NCI-H2196 (cell line): ENCODE measurements around the gene FOXO4.
A peak's percentile ranks its signal among the peaks of the same experiment; 100 is the strongest.
"Not testable (repeated sequence)": the region's sequence is repeated elsewhere in the genome, so short reads cannot be mapped to it uniquely, and the experiment has no call there.

Experiments
- DNase-seq: peaks from one replicate; lab custom pipeline; 2025; ENCODE audit not compliant: unreplicated experiment; lab: John Stamatoyannopoulos, UW

FOXO4 gene, protein sequence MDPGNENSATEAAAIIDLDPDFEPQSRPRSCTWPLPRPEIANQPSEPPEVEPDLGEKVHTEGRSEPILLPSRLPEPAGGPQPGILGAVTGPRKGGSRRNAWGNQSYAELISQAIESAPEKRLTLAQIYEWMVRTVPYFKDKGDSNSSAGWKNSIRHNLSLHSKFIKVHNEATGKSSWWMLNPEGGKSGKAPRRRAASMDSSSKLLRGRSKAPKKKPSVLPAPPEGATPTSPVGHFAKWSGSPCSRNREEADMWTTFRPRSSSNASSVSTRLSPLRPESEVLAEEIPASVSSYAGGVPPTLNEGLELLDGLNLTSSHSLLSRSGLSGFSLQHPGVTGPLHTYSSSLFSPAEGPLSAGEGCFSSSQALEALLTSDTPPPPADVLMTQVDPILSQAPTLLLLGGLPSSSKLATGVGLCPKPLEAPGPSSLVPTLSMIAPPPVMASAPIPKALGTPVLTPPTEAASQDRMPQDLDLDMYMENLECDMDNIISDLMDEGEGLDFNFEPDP

DNA sequence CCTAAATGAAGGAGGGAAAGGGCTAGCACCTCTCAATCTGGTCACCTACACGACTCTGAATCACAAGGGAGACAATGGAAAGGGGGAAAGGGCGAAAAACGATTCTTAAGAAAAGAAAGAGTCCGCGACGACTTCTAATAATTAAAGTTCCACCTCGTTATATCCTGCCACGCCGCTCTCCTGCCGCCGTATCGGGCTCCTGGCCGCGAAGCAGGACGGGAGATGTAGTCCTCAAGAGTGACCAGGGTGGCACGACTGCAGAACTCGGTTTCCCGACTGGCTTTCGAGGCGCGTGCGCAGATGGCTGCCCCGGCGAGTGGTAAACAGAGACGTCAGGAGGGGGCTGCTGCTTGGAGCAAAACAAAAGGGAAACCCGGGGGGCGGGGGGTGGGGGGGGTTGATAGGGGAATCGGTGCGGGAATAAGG lies at the start of gene FOXO4:
Gene FOXO4 (plus strand): TSS at position 297 of the 426 bp plus-strand sequence. CDS start 678 bp downstream, outside the sequence.
- peak; percentile 71 for DNase-seq

DNA sequence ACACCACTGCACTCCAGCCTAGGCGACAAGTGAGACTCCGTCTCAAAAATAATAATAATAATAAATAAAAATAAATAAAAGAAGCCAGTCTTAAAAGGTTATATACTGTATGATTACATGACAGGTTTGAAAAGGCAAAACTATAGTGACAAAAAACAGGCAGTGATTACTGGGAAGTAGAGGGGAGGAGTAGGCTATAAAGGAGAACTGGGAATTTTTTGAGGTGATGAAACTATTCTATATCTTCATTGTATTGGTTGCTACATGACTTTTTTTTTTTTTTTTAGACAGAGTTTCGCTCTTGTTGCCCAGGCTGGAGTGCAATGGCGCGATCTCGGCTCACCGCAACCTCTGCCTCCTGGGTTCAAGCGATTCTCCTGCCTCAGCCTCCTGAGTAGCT lies 47.8 kb upstream of the FOXO4 start:
- not testable (repeated sequence) for DNase-seq

GRCh38 chrX:71052721-71053120 lies 42.9 kb upstream of the FOXO4 start:
- DNase-seq, result no peak

DNA sequence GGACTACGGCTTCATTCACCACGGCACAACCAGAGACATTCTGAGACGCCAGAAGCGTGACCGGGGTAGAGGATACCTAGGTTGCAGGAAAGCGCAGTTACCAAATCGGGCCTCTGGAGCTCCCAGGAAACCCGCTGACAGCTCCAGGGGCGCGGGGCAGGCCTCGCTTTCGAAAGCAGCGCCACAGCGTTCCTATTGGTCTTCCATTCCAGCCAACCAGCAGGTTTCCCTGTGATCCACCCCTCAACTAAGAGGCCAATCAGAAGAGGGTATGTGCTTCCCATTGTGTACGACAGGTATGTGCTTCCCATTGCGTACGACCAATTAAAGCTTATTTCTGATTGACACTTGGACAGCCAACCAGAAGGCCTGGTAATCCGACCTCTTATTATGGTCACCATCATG lies 42.4 kb upstream of the FOXO4 start:
- DNase-seq, result no peak

DNA sequence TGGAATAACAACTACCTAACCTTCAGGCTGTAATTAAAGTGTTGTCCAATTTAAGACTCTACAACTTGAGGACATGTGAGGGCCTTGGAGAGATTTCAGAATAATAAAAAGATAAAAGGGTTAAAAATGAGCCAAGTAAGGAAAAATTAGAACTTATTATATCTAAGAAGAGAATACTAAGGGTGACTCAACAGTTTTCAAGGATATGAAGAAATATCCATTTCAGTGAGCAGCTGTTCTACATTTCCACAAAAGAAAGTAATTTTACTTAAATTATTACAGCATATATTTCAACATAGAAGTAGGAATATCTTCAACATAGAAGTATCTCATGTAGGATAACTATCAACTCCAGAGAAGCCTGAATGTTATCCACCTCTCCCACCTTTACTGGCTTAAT lies 38.8 kb upstream of the FOXO4 start:
- no peak for DNase-seq

DNA sequence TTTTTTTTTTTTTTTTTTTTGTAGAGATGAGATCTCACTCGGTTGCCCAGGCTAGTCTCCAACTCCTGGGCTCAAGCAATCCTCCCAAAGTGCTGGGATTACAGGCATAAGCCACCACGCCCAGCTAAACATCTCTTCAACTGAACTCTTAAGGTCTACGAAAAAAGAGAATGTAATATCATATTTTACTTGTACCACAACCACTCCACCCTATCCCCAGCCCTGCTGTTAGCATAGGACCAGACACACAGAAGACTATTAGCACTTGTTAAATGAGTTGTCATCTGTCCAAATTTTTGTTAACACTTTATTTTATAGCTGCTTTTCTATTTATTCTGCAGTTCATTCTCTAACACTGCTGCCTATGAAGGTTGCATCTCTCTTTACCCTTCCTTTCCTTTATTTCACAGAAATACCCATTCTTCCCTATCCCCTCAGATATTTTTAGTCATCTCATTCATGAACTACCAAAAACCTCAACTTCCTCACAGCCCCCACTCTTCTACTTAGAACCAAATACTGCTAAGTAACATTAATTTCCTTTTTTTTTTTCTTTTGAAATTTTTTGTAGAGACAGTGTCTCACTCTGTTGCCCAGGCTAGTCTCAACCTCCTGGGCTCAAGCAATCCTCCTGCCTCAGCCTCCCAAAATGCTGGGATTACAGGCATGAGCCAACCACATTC lies 37.7 kb upstream of the FOXO4 start:
- no peak for DNase-seq

- no peak for DNase-seq
Measured at GRCh38 chrX:71060127-71060526, 35.5 kb upstream of the FOXO4 start.

GRCh38 chrX:71067089-71067488 lies 28.6 kb upstream of the FOXO4 start:
- no peak for DNase-seq

DNA sequence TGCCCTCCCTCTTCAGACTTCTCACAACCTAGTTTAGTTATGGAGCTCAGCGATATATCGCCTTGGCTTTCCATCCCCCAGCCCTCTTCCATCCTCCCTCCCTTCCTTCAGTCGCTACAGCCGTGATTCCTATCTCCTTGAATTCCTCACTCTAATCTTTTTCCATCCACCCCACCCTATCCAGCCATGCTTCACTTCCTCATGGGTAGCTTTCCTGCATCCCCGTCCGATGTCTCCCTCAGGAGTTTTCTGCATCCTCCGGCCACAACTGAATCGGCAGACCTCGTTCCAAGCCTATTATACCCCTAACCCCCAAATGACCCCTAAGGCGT lies 28.0 kb upstream of the FOXO4 start:
- no peak for DNase-seq

DNA sequence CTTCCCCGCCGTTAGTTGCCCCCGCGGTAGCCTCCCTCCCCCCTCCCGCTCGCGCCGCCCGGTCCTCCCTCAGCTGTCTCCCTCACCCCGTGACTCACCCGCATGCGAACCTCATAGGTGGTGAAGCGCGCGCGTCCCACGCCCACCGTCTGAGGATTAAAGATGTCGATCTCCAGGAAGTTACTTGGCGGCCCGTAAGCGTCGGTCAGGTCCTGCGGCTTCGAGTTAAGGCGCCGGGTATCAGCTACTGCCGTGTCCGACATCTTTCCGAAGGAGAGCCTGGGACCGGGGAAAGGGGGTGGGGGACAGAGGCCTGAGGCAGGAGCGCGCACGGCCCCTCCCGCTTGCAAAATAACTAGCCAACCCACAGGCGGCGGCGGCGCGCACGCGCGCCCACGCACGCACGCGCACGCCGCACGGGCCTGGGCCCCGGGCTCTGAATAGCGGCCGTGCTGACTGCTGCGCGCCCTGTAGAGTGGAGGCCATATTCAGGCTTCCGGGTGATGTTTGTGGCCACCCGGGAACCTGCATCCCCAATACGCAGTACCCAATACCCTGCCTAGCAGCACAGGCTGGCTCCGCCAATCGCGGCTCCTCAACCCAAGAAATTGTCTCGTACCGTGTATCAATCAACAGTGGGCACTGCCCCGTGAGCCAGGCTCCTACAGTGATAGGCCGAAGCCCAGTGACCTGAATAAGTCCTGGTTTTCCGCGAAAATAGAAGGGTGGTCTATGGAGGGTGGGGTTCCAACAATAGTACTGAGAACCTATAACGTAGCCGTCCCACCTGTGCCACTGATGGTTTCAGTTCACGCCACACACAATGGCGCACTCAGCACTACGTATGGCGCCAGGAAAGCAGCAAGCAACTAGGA lies 27.4 kb upstream of the FOXO4 start, which contains the start of gene SNX12:
Gene SNX12 (minus strand): TSS at position 291 of the 875 bp plus-strand sequence. CDS start 28 bp downstream, at position 263.
- DNase-seq, result peak; percentile 81

DNA sequence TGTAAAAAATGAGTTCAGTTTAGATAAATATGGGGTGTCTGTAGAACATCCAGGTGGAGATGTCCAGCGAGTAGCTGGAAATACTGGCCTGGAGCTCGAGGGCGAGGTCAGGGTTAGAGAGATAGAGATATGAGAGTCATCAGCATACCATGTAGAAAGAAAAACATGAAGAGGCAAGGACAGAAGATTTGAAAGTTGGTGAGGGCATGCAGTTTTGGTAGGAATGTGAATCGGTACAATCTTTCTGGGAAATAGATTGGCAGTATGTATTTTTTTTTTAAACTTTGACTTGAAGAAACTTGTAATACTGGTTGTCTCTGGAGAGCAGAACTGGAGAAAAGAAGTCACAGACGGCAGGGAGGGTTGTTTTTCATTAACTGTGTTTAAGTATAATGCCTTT lies 25.1 kb upstream of the FOXO4 start:
- no peak for DNase-seq

DNA sequence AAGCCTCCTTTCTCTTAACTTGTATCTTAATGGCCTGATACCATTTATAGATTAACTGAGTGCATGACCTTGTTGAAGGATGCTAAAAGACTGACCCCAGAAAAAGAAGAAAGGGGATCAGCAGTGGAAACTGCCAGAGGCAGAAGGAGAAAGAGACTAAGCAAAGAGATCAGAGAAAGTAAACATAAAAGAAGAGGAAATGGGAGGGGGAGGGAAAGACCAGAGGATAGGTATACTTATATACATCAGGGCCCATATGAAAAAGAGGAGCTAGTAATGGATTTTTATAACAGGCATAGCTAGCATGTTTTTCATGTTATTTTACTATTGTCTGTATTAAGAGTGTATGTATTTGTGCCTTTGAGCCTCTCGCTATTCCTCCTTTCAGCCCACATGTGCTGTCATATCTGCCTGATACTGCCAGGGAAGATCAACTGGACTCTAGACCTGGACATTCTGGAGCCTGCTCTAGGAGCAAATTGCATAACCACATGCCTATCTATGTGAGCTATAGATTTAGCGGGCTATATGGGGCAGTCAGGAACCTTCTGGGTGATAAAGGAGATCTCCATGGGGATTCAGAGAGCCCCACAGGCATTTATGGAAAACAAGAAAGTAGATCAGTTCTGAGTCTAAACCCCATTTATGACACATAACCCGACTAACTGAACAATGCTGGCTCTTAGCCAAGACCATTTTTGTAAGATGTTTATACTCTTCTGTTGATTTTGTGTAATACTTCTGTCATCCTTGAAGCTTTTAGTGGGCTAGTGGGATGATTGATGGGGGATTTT lies 14.1 kb upstream of the FOXO4 start:
- DNase-seq, result no peak

GRCh38 chrX:71082124-71082647 lies 13.5 kb upstream of the FOXO4 start:
- DNase-seq, result no peak

DNA sequence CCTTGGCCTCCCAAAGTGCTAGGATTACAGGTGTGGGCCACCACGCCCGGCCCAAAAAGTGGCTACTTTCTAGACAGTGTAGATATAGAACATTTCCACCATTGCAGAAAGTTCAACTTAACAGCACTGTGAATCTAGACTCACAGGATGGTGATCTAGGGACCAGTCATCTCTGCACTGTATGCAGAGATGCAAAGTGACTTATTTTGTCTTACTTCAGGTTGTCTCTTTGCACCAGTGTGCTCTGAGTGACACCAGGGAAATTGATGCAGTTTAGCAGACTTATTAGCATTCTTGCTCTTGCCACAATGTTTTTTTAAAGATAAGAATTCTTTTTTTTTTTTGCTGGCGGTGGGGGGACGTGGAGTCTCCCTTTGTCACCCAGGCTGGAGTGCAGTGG lies 12.8 kb upstream of the FOXO4 start:
- no peak for DNase-seq

DNA sequence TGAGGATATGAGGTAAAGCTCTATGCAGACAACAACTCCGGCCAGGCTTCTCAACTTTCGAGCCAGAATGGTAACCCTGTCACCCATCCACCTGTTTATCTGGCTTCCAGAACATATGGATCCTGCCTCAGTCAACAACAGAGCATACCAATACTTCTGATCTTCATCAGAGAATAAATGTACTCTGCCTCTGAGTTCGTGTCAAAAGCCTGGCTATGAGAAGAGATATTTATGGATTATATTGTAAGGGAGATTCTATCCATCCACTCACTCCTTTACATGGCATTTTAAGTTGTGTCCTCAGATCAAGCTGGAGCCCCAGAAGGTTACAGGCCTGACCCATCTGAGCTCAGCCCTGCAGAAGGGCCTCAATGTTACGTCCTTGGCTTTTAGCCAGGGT lies 9.8 kb upstream of the FOXO4 start:
- no peak for DNase-seq

DNA sequence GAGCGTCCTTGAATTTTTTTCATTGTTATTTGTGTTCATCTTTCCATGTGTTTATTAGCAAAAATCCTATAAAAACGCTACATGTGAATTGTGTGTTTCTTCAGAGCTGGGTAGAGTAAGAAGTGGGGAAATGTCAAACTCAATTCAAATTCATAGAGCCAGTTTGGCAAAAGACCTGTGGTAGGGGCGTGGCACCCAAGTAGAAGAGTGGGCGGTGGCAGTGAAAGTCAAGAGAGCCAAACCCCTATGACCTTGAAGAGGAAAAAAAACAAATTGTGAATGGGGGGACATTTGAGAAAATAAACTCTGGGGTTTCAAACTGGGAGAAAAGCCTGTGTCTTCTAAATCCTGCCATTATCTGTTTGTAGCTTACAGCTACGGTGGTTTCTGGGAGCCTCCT lies 4.4 kb upstream of the FOXO4 start:
- DNase-seq, result no peak

- no peak for DNase-seq
Measured at GRCh38 chrX:71095033-71095432, 618 bp upstream of the FOXO4 start.

DNA sequence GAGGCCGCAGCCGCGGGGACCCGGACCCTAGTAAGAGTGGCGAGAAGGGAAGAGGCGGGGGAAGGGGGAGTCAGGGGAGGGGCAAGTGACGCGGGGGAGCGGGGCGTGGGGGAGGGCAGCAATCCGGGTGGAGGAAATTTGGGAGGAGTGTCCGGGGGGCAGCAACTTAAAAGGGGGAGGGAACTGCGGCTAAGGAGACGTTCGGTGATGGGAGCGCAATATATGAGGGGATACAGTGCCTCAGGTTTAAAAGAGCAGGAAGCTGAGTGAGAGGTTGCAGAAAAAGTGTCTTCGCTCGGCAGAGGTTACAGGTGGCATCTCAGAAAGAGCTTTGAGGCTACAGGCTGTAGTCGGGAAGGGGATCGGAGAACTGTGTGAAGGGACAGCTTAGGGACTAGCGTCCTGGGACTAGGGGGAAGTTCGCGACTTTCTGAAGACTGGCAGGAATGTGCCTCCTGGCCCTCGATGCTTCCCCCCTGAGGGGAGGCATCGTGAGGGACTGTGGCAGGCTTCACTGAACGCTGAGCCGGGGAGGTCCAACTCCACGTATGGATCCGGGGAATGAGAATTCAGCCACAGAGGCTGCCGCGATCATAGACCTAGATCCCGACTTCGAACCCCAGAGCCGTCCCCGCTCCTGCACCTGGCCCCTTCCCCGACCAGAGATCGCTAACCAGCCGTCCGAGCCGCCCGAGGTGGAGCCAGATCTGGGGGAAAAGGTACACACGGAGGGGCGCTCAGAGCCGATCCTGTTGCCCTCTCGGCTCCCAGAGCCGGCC lies 519 bp downstream of the FOXO4 start:
- no peak for DNase-seq

GRCh38 chrX:71096760-71097032 lies 1.0 kb downstream of the FOXO4 start:
- no peak for DNase-seq

DNA sequence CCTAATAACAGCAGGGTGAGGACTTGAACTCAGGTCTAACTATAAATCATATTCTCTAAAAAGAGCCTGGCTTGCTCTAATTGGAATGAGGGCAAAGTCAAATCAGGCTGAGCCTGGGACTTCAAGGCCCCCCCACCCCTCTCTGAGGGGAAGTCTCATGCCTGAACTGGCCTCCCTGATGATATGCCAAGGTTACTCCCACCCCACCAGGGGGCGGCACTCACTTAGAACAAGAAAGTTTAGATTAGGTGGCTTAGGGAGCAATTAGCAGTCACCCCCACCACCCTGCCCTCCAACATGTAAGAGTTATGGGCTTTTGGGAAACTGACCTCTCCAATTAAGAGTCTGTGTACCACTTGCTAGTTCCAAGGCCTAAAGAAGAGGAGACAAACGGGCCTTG lies 2.7 kb downstream of the FOXO4 start:
- no peak for DNase-seq
